Mesenchymal stem cell (in vitro differentiated cells and primary cell): ENCODE data around the gene PPP1R9A.

Source experiments
- DNase-seq: peaks from one replicate; pipeline ENCODE4 v3.0.0-alpha.2; 2013
- H2AFZ ChIP-seq: one replicate; pipeline ENCODE4 v1.6.1; 2013; ENCODE audit warnings: low read depth, mild to moderate bottlenecking, control low read depth, inconsistent platforms, low read length, moderate library complexity
- H2AK5ac ChIP-seq: 2 replicates; pipeline ENCODE4 v1.6.1; 2013; ENCODE audit warnings: low read length, moderate library complexity, mild to moderate bottlenecking, inconsistent platforms; ENCODE audit not compliant: severe bottlenecking
- H2BK120ac ChIP-seq: one replicate; pipeline ENCODE4 v1.6.1; 2013; ENCODE audit warnings: low read depth, mild to moderate bottlenecking, inconsistent platforms, low read length, moderate library complexity
- H2BK12ac ChIP-seq, 2 experiments: one replicate each; pipeline ENCODE4 v1.6.1; 2013; ENCODE audit warnings: inconsistent platforms in 2 of 2, low read length in 2 of 2, mild to moderate bottlenecking in 2 of 2, moderate library complexity in 2 of 2, control low read depth in 1 of 2
- H2BK15ac ChIP-seq: one replicate; pipeline ENCODE4 v1.6.1; 2013; ENCODE audit warnings: mild to moderate bottlenecking, low read depth, inconsistent platforms; ENCODE audit not compliant: poor library complexity, severe bottlenecking
- H2BK5ac ChIP-seq: 2 replicates; pipeline ENCODE4 v1.6.1; 2013; ENCODE audit warnings: low read depth, mild to moderate bottlenecking, low read length, control low read depth, inconsistent platforms; ENCODE audit not compliant: poor library complexity, severe bottlenecking
- H3K14ac ChIP-seq, 2 experiments: one replicate each; pipeline ENCODE4 v1.6.1; 2013; ENCODE audit warnings: inconsistent platforms in 2 of 2, low read length in 2 of 2, control low read depth in 1 of 2, mild to moderate bottlenecking in 1 of 2, moderate library complexity in 1 of 2
- H3K18ac ChIP-seq, 2 experiments: one replicate each; pipeline ENCODE4 v1.6.1; 2013; ENCODE audit warnings: inconsistent platforms in 2 of 2, low read length in 2 of 2, control low read depth in 1 of 2, low read depth in 1 of 2, mild to moderate bottlenecking in 1 of 2
- H3K23ac ChIP-seq, 2 experiments: one replicate each; pipeline ENCODE4 v1.6.1; 2013; ENCODE audit warnings: inconsistent platforms in 2 of 2, low read length in 2 of 2, mild to moderate bottlenecking in 2 of 2, moderate library complexity in 2 of 2, control low read depth in 1 of 2
- H3K27ac ChIP-seq: 2 replicates; pipeline ENCODE4 v1.5.1; 2013; ENCODE audit warnings: mild to moderate bottlenecking, moderate library complexity, low read length, control low read depth, inconsistent platforms; ENCODE audit not compliant: poor library complexity, severe bottlenecking
- H3K27me3 ChIP-seq, 2 experiments: 2 replicates each; pipeline versions ENCODE4 v1.6.1 to v1.7.0; 2013; ENCODE audit warnings: low read length in 2 of 2, mild to moderate bottlenecking in 2 of 2, moderate library complexity in 2 of 2, control low read depth in 1 of 2, inconsistent platforms in 1 of 2; ENCODE audit not compliant: control insufficient read depth in 1 of 2, insufficient read depth in 1 of 2
- H3K36me3 ChIP-seq, 2 experiments: 2 replicates each; pipeline versions ENCODE4 v1.6.1 to v1.7.0; 2013; ENCODE audit warnings: low read length in 2 of 2, control low read depth in 1 of 2, inconsistent platforms in 1 of 2, low read depth in 1 of 2, mild to moderate bottlenecking in 1 of 2; ENCODE audit not compliant: insufficient read depth in 2 of 2, control insufficient read depth in 1 of 2
- H3K4ac ChIP-seq, 2 experiments: one replicate each; pipeline ENCODE4 v1.6.1; 2013; ENCODE audit warnings: inconsistent platforms in 2 of 2, low read length in 2 of 2, mild to moderate bottlenecking in 2 of 2, moderate library complexity in 2 of 2, control low read depth in 1 of 2, low read depth in 1 of 2
- H3K4me1 ChIP-seq: 2 replicates; pipeline ENCODE4 v1.6.1; 2013; ENCODE audit warnings: low read depth, low read length, control low read depth; ENCODE audit not compliant: control insufficient read depth, insufficient read depth
- H3K4me2 ChIP-seq: 2 replicates; pipeline ENCODE4 v1.6.1; 2013; ENCODE audit warnings: low read length, mild to moderate bottlenecking, inconsistent platforms; ENCODE audit not compliant: poor library complexity, severe bottlenecking
- H3K4me3 ChIP-seq, 2 experiments: 2 replicates each; pipeline versions ENCODE4 v1.5.1 to v1.7.0; 2013; ENCODE audit warnings: low read length in 2 of 2, mild to moderate bottlenecking in 2 of 2, control low read depth in 1 of 2, low read depth in 1 of 2; ENCODE audit not compliant: insufficient read depth in 1 of 2
- H3K79me1 ChIP-seq: replicated peaks from 2 replicates; pipeline ENCODE4 v1.6.1; 2013; ENCODE audit warnings: mild to moderate bottlenecking, control low read depth, low read length, inconsistent platforms; ENCODE audit not compliant: poor library complexity, severe bottlenecking
- H3K9ac ChIP-seq: 2 replicates; pipeline ENCODE4 v1.7.0; 2013; ENCODE audit warnings: mild to moderate bottlenecking, low read length, moderate library complexity
- H3K9me3 ChIP-seq: 2 replicates; pipeline ENCODE4 v1.7.0; 2013; ENCODE audit warnings: mild to moderate bottlenecking, low read length; ENCODE audit not compliant: control insufficient read depth
- H4K8ac ChIP-seq: one replicate; pipeline ENCODE4 v1.6.1; 2013; ENCODE audit warnings: inconsistent platforms, mild to moderate bottlenecking, low read length, moderate library complexity
- H4K91ac ChIP-seq: one replicate; pipeline ENCODE4 v1.6.1; 2013; ENCODE audit warnings: mild to moderate bottlenecking, low read length, inconsistent platforms
- WGBS: methylation state at CpG from one replicate; pipeline ENCODE4 v1.1.7; 2013; ENCODE audit warnings: mixed read lengths; 5-methylcytosine and 5-hydroxymethylcytosine counted together

PPP1R9A gene

GRCh38 chr7:95219721-95220120 lies 312.3 kb downstream of the PPP1R9A start:
- Histone ChIP-seq H3K9ac (peak overlapping the region; percentile 17), H2BK12ac (no peak overlapping the region), H3K9me3 (no peaks in the 10 kb centered on the region), H3K23ac (no peak overlapping the region), H2AK5ac (no peak overlapping the region), H4K8ac (no peak overlapping the region), H2BK120ac (no peak overlapping the region), H3K36me3 (no peaks in the 10 kb centered on the region), H2BK5ac (no peak overlapping the region), H3K4ac (no peak overlapping the region), H3K4me1 (no peaks in the 10 kb centered on the region), H3K27ac (no peak overlapping the region), H4K91ac (no peak overlapping the region), H3K4me3 (no peak overlapping the region), H3K18ac (no peak overlapping the region), H2BK15ac (no peak overlapping the region), H3K79me1 (no peaks in the 10 kb centered on the region), H3K14ac (no peak overlapping the region), H3K27me3 (no peaks in the 10 kb centered on the region), H3K4me2 (no peak overlapping the region), H2AFZ (no peak overlapping the region)
- WGBS: no CpG with 5 or more reads among the region's 2 CpGs
- no peak for DNase-seq

- Histone ChIP-seq H2BK15ac (no peak overlapping the region), H4K8ac (no peak overlapping the region), H2AFZ (no peak overlapping the region), H2BK12ac (no peak overlapping the region), H3K36me3 (no peaks in the 10 kb centered on the region), H3K4me3 (no peak overlapping the region), H2BK120ac (no peak overlapping the region), H2AK5ac (no peak overlapping the region), H4K91ac (no peak overlapping the region), H3K79me1 (no peaks in the 10 kb centered on the region), H3K9me3 (no peaks in the 10 kb centered on the region), H3K9ac (peak overlapping the region; percentile 17), H3K27ac (no peak overlapping the region), H3K27me3 (no peaks in the 10 kb centered on the region), H3K14ac (no peak overlapping the region), H3K4ac (no peak overlapping the region), H3K23ac (no peak overlapping the region), H3K18ac (no peak overlapping the region), H3K4me1 (no peaks in the 10 kb centered on the region), H2BK5ac (no peak overlapping the region), H3K4me2 (no peak overlapping the region)
- DNase-seq: no peak
- 95% methylated on average over 3 of the region's 3 CpGs for WGBS
Observed at GRCh38 chr7:95220328-95220727, 312.9 kb downstream of the PPP1R9A start.

- WGBS: 100% methylated on average over 1 of the region's 2 CpGs
- no peak overlapping the region for H4K91ac ChIP-seq
Observed at GRCh38 chr7:95225301-95225700, 317.9 kb downstream of the PPP1R9A start.

GRCh38 chr7:95229301-95229700 lies 321.9 kb downstream of the PPP1R9A start:
- H3K23ac ChIP-seq: no peak overlapping the region
- no peak overlapping the region for H3K4me3 ChIP-seq
- peaks cover 2% of the 10 kb centered on the region for H3K4me1 ChIP-seq
- no peak overlapping the region for H2BK5ac ChIP-seq
- no peaks in the 10 kb centered on the region for H3K9me3 ChIP-seq
- peak overlapping the region; percentile 61 for H4K8ac ChIP-seq
- H2AFZ ChIP-seq: no peak overlapping the region
- 72% methylated on average over 5 of the region's 5 CpGs for WGBS
- no peak overlapping the region for H3K27ac ChIP-seq
- H3K27me3 ChIP-seq: no peaks in the 10 kb centered on the region
- no peak overlapping the region for H3K18ac ChIP-seq
- no peak overlapping the region for H3K9ac ChIP-seq
- H4K91ac ChIP-seq: no peak overlapping the region
- no peak for DNase-seq
- H3K14ac ChIP-seq: no peak overlapping the region
- no peak overlapping the region for H3K4me2 ChIP-seq
- no peaks in the 10 kb centered on the region for H3K79me1 ChIP-seq
- no peak overlapping the region for H2BK12ac ChIP-seq
- no peak overlapping the region for H3K4ac ChIP-seq
- H2BK120ac ChIP-seq: no peak overlapping the region
- peaks cover 0 to 8% of the 10 kb centered on the region in 2 experiments for H3K36me3 ChIP-seq
- no peak overlapping the region for H2AK5ac ChIP-seq
- H2BK15ac ChIP-seq: no peak overlapping the region

More at GRCh38 chr7:95225301-95225700, 317.9 kb downstream of the PPP1R9A start:
- H4K8ac ChIP-seq: no peak overlapping the region
- no peak overlapping the region for H2BK120ac ChIP-seq
- no peak overlapping the region for H2AK5ac ChIP-seq
- H2BK12ac ChIP-seq: no peak overlapping the region
- no peak overlapping the region for H2BK5ac ChIP-seq
- DNase-seq: no peak
- no peak overlapping the region for H3K4ac ChIP-seq
- H3K4me2 ChIP-seq: no peak overlapping the region
- no peak overlapping the region for H2BK15ac ChIP-seq
- H3K27me3 ChIP-seq: no peaks in the 10 kb centered on the region
- H3K27ac ChIP-seq: no peak overlapping the region
- H3K79me1 ChIP-seq: no peaks in the 10 kb centered on the region
- no peak overlapping the region for H3K9ac ChIP-seq
- H3K14ac ChIP-seq: no peak overlapping the region
- no peak overlapping the region for H2AFZ ChIP-seq
- H3K4me3 ChIP-seq: no peak overlapping the region
- no peak overlapping the region for H3K23ac ChIP-seq
- peaks cover 0 to 8% of the 10 kb centered on the region in 2 experiments for H3K36me3 ChIP-seq
- H3K9me3 ChIP-seq: no peaks in the 10 kb centered on the region
- H3K18ac ChIP-seq: no peak overlapping the region
- H3K4me1 ChIP-seq: peaks cover 2% of the 10 kb centered on the region
